ENCODE results near the gene CBY1. TPM values are rescaled to one million over a fixed set of nuclear protein-coding genes. Genes with fewer than 3 reads are reported as not detected.
A peak's percentile ranks its signal among the peaks of the same experiment; 100 is the strongest.

CBY1 gene
- total and polyA plus RNA-seq, 5 donors from 2014 or later: 5.0 to 13.7 (median 8.9) TPM

DNA sequence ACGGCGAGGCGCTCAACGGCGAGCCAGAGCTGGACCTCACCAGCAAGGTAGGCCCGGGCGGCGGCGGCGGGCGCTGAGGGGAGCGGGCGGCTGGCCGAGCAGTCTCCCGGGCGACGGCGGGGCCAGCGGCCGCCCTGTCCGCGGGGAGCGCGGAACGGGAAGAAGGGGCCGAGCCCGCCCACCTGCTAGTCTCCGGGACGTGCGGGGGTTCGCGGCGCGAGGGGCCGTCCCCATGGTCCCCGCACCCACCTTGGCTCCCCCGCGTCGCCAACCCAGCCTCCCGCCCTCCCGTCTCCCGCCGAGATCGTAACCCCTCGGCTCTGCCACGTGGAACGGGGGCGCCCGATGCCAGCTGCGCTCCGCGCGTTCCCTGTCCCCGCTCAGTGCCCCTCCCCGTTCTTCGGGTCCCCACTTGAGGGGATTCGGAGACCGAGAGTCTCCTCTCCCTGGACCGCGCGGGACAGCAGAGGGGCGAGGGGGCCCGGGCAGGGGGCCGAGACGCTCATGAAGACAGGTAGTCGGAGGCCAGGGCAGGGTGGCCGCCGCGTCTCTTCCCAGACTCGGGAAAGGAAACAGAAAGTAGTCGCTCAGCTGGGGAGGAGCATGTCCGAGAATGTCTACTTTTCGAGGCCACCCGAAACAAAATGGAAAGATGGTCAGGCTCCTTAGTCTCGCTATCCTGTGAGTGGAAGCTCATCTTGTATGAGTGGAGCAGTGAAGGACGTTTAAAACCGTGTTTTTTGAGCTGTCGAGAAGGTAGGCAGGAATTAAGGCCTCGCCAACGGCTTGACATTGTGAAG is 49.9 kb downstream of the CBY1 start:
- Mint-ChIP-seq H3K4me3 (peak overlapping the region; percentile 92 to 94 (median 94)), H3K36me3 (no peaks in the 10 kb centered on the region), H3K4me1 (peaks cover 11 to 70% (median 48%) of the 10 kb centered on the region in 4 donors), H3K9me3 (no peaks in the 10 kb centered on the region), H3K27ac (peak overlapping the region; percentile 90 to 96 (median 93)), H3K27me3 (peaks cover 3% of the 10 kb centered on the region)
- Histone ChIP-seq H3K4me3 (ENCODE audit: low read depth, low read length) (peak overlapping the region; percentile 96), H3K9me3 (ENCODE audit: control insufficient read depth in 2 of 2, low read length in 2 of 2) (no peaks in the 10 kb centered on the region), H3K27ac (ENCODE audit: insufficient read depth, low read length, poor library complexity, severe bottlenecking) (peak overlapping the region; percentile 87), H3K4me1 (ENCODE audit: control insufficient read depth, insufficient read depth, low read length, poor library complexity, severe bottlenecking) (peaks cover 52% of the 10 kb centered on the region), H3K36me3 (ENCODE audit: control insufficient read depth, insufficient read depth, low read length) (peaks cover 20% of the 10 kb centered on the region), H3K27me3 (ENCODE audit: control insufficient read depth, insufficient read depth, low read length) (no peaks in the 10 kb centered on the region)
- peak in 2 of 3 donors; percentile 25 to 46 for DNase-seq
- ATAC-seq (ENCODE audit: low read depth in 2 of 2): no peak

DNA sequence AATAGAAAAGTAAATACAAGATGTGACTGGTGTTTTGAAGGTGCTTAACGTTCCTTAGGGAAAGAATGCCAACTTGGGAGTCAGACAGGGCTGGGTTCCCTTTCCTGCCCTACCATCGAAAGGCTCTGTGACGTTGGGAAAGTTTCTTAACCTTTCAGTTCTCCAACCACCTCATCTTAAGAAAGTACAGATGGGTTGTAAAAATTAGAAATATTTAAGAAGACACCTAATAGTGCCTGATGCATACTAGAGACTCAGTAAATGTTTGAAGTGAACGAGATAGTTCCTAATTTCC is 50.4 kb downstream of the CBY1 start:
- DNase-seq: no peak
- H3K4me1 Mint-ChIP-seq: peaks cover 12 to 66% (median 47%) of the 10 kb centered on the region in 4 donors
- peak overlapping the region; percentile 90 to 96 (median 93) for H3K27ac Mint-ChIP-seq
- no peak for ATAC-seq (ENCODE audit: low read depth in 2 of 2)
- Histone ChIP-seq H3K27ac (ENCODE audit: insufficient read depth, low read length, poor library complexity, severe bottlenecking) (peak overlapping the region; percentile 87), H3K36me3 (ENCODE audit: control insufficient read depth, insufficient read depth, low read length) (peaks cover 22% of the 10 kb centered on the region), H3K4me3 (ENCODE audit: low read depth, low read length) (peak overlapping the region; percentile 96), H3K27me3 (ENCODE audit: control insufficient read depth, insufficient read depth, low read length) (no peaks in the 10 kb centered on the region), H3K4me1 (ENCODE audit: control insufficient read depth, insufficient read depth, low read length, poor library complexity, severe bottlenecking) (peaks cover 47% of the 10 kb centered on the region), H3K9me3 (ENCODE audit: control insufficient read depth in 2 of 2, low read length in 2 of 2) (no peaks in the 10 kb centered on the region)
- no peaks in the 10 kb centered on the region for H3K36me3 Mint-ChIP-seq
- H3K9me3 Mint-ChIP-seq: no peaks in the 10 kb centered on the region
- no peaks in the 10 kb centered on the region for H3K27me3 Mint-ChIP-seq
- H3K4me3 Mint-ChIP-seq: peak overlapping the region; percentile 92 to 94 (median 94)

DNA sequence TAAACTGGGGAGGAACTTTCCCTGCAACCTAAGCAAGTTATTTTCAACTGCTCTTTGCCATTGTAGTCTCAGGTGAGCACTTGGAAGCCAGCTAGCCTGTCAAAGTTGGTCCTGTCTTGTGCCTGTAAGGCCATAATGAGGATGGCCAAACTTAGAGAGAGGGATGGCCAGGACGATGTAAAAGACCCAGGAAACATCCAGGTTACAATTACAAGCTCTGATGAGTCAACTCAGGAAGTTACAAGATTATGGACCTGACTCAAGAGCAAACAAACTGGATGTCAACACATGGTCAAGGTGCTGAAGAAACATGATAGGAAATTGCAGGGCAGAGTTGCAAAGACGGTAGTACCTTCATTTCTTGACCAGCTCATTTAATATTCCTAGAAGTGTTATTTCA is 50.9 kb downstream of the CBY1 start:
- Mint-ChIP-seq H3K27me3 (no peaks in the 10 kb centered on the region), H3K36me3 (peaks cover 4% of the 10 kb centered on the region), H3K4me3 (peak overlapping the region; percentile 92 to 94 (median 94)), H3K4me1 (peaks cover 12 to 71% (median 51%) of the 10 kb centered on the region in 4 donors), H3K27ac (peak overlapping the region; percentile 80 to 96 (median 93)), H3K9me3 (no peaks in the 10 kb centered on the region)
- H3K36me3 ChIP-seq (ENCODE audit: control insufficient read depth, insufficient read depth, low read length): peaks cover 27% of the 10 kb centered on the region
- peak overlapping the region; percentile 36 for H3K27ac ChIP-seq (ENCODE audit: insufficient read depth, low read length, poor library complexity, severe bottlenecking)
- peak overlapping the region; percentile 96 for H3K4me3 ChIP-seq (ENCODE audit: low read depth, low read length)
- peaks cover 42% of the 10 kb centered on the region for H3K4me1 ChIP-seq (ENCODE audit: control insufficient read depth, insufficient read depth, low read length, poor library complexity, severe bottlenecking)
- no peak for DNase-seq
- no peaks in the 10 kb centered on the region for H3K27me3 ChIP-seq (ENCODE audit: control insufficient read depth, insufficient read depth, low read length)
- H3K9me3 ChIP-seq (ENCODE audit: control insufficient read depth in 2 of 2, low read length in 2 of 2): no peaks in the 10 kb centered on the region
- no peak for ATAC-seq (ENCODE audit: low read depth in 2 of 2)

DNA sequence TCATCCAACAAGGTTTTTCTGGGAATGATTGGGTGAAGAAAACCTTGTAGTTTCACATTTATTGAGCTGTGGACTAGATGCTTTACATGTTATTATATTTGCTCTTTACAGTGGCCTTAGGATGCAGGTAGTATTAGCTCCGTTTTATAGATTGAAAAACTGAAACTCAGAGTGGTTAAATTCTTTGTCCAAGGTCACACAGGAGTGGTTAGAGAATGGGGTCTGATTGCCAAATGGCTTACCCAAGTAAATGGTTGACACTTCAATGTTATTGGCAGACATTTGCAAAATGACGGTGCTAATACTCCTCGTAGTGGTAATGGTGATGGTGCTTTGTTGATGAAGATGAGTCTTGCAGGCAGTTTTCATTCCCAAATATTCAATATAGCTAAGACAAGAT is 51.5 kb downstream of the CBY1 start:
- Histone ChIP-seq H3K9me3 (ENCODE audit: control insufficient read depth in 2 of 2, low read length in 2 of 2) (no peaks in the 10 kb centered on the region), H3K4me1 (ENCODE audit: control insufficient read depth, insufficient read depth, low read length, poor library complexity, severe bottlenecking) (peaks cover 47% of the 10 kb centered on the region), H3K27me3 (ENCODE audit: control insufficient read depth, insufficient read depth, low read length) (no peaks in the 10 kb centered on the region), H3K4me3 (ENCODE audit: low read depth, low read length) (peak overlapping the region; percentile 96), H3K36me3 (ENCODE audit: control insufficient read depth, insufficient read depth, low read length) (peaks cover 32% of the 10 kb centered on the region), H3K27ac (ENCODE audit: insufficient read depth, low read length, poor library complexity, severe bottlenecking) (peak overlapping the region; percentile 36)
- no peaks in the 10 kb centered on the region for H3K9me3 Mint-ChIP-seq
- no peak for DNase-seq
- peak overlapping the region in 2 of 3 donors; percentile 38 to 71 for H3K27ac Mint-ChIP-seq
- peaks cover 12 to 77% (median 57%) of the 10 kb centered on the region in 4 donors for H3K4me1 Mint-ChIP-seq
- peak overlapping the region; percentile 92 to 94 (median 94) for H3K4me3 Mint-ChIP-seq
- peaks cover 6% of the 10 kb centered on the region for H3K36me3 Mint-ChIP-seq
- H3K27me3 Mint-ChIP-seq: no peaks in the 10 kb centered on the region
- ATAC-seq (ENCODE audit: low read depth in 2 of 2): no peak

DNA sequence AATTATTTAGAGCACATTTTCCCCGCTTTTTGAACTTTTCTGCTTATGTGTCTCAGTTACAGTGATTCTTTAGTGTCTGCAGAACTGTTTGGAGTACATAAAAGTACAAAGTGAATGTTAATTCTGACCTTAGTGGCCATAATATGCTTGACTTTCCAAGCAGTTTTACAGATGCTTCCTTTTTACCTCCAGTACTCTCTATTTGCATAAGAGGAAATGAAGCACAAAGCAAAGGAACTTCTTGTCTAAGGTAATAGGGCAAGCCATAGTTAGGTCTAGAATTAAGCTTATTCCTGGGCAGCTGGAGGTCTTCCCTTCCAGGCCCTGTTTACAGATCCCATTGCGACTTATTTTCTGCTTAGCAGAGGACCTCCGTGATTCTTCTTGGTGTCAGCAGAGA is 52.9 kb downstream of the CBY1 start:
- Histone ChIP-seq H3K9me3 (ENCODE audit: control insufficient read depth in 2 of 2, low read length in 2 of 2) (no peaks in the 10 kb centered on the region), H3K36me3 (ENCODE audit: control insufficient read depth, insufficient read depth, low read length) (peaks cover 34% of the 10 kb centered on the region), H3K4me3 (ENCODE audit: low read depth, low read length) (peak overlapping the region; percentile 32), H3K27ac (ENCODE audit: insufficient read depth, low read length, poor library complexity, severe bottlenecking) (no peak overlapping the region), H3K4me1 (ENCODE audit: control insufficient read depth, insufficient read depth, low read length, poor library complexity, severe bottlenecking) (peaks cover 55% of the 10 kb centered on the region), H3K27me3 (ENCODE audit: control insufficient read depth, insufficient read depth, low read length) (no peaks in the 10 kb centered on the region)
- ATAC-seq (ENCODE audit: low read depth in 2 of 2) (no peak), DNase-seq (no peak)
- H3K4me1 Mint-ChIP-seq: peaks cover 20 to 85% (median 67%) of the 10 kb centered on the region in 4 donors
- no peak overlapping the region for H3K27ac Mint-ChIP-seq
- H3K9me3 Mint-ChIP-seq: peaks cover 0 to 2% (median 0%) of the 10 kb centered on the region in 7 donors
- H3K36me3 Mint-ChIP-seq: peaks cover 14% of the 10 kb centered on the region
- H3K4me3 Mint-ChIP-seq: peak overlapping the region; percentile 68 to 70 (median 70)
- no peaks in the 10 kb centered on the region for H3K27me3 Mint-ChIP-seq

DNA sequence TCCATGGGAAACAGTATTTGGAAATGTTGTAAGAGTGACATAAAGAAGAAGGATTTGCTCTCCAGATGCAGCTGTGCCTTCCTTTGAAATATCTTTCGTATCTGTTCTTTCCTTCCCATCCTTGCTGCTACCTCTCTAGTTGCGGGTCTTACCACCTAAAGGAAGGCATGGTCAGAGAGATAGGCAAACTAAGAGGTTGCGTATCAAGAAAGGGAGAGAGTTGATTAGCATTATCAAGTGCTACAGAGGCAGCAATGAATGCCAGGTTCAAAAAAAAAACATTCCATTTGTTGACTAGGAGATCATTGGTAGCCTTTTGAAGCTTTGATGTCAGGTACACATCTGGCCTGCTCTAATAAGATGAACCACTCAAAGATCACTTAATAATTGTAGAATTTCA is 53.9 kb downstream of the CBY1 start:
- DNase-seq: no peak
- H3K27ac Mint-ChIP-seq: no peak overlapping the region

DNA sequence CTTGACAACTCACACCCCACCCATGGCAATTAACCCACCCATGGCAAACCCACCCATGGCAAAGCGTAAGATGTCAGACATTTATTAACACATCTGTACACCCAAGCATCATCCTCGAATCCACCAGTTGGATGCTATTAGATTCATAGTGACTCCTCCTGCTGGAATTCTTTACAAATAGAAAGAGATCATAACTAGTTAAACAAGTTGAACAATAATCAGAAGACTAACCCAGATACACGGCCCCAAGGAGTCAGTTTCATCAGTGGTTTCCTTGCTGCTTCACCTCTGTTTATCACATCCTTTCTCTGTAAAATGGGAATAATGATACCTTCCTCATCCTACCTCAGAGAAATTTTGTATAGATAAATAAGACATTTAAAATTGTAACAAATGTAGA is 54.4 kb downstream of the CBY1 start:
- Mint-ChIP-seq H3K4me3 (peak overlapping the region in 2 of 4 donors; percentile 15 to 40), H3K27ac (peak overlapping the region in 1 of 3 donors; percentile 72), H3K9me3 (peaks cover 0 to 2% (median 0%) of the 10 kb centered on the region in 7 donors), H3K4me1 (peaks cover 28 to 83% (median 73%) of the 10 kb centered on the region in 4 donors), H3K27me3 (no peaks in the 10 kb centered on the region), H3K36me3 (peaks cover 23% of the 10 kb centered on the region)
- DNase-seq (no peak), ATAC-seq (ENCODE audit: low read depth in 2 of 2) (no peak)
- no peak overlapping the region for H3K4me3 ChIP-seq (ENCODE audit: low read depth, low read length)
- H3K27me3 ChIP-seq (ENCODE audit: control insufficient read depth, insufficient read depth, low read length): no peaks in the 10 kb centered on the region
- peaks cover 48% of the 10 kb centered on the region for H3K4me1 ChIP-seq (ENCODE audit: control insufficient read depth, insufficient read depth, low read length, poor library complexity, severe bottlenecking)
- H3K36me3 ChIP-seq (ENCODE audit: control insufficient read depth, insufficient read depth, low read length): peaks cover 44% of the 10 kb centered on the region
- H3K27ac ChIP-seq (ENCODE audit: insufficient read depth, low read length, poor library complexity, severe bottlenecking): no peak overlapping the region
- no peaks in the 10 kb centered on the region for H3K9me3 ChIP-seq (ENCODE audit: control insufficient read depth in 2 of 2, low read length in 2 of 2)

More for the DNA sequence above, 53.9 kb downstream of the CBY1 start:
- Mint-ChIP-seq H3K9me3 (peaks cover 0 to 2% (median 0%) of the 10 kb centered on the region in 7 donors), H3K4me1 (peaks cover 28 to 85% (median 71%) of the 10 kb centered on the region in 4 donors), H3K4me3 (peak overlapping the region in 2 of 4 donors; percentile 15 to 40), H3K27me3 (no peaks in the 10 kb centered on the region), H3K36me3 (peaks cover 23% of the 10 kb centered on the region)
- H3K4me3 ChIP-seq (ENCODE audit: low read depth, low read length): no peak overlapping the region
- no peak overlapping the region for H3K27ac ChIP-seq (ENCODE audit: insufficient read depth, low read length, poor library complexity, severe bottlenecking)
- H3K4me1 ChIP-seq (ENCODE audit: control insufficient read depth, insufficient read depth, low read length, poor library complexity, severe bottlenecking): peaks cover 48% of the 10 kb centered on the region
- H3K9me3 ChIP-seq (ENCODE audit: control insufficient read depth in 2 of 2, low read length in 2 of 2): no peaks in the 10 kb centered on the region
- H3K27me3 ChIP-seq (ENCODE audit: control insufficient read depth, insufficient read depth, low read length): no peaks in the 10 kb centered on the region
- peaks cover 39% of the 10 kb centered on the region for H3K36me3 ChIP-seq (ENCODE audit: control insufficient read depth, insufficient read depth, low read length)
- ATAC-seq (ENCODE audit: low read depth in 2 of 2): no peak
